ENCODE results near the gene HOTAIR. TPM values are rescaled to one million over a fixed set of nuclear protein-coding genes. Genes with fewer than 3 reads are reported as not detected.

Gene HOTAIR
- polyA plus RNA-seq, 2 of the 4 experiments (the other 2 are of a cell fraction) = 0.67 to 0.71 TPM

DNA sequence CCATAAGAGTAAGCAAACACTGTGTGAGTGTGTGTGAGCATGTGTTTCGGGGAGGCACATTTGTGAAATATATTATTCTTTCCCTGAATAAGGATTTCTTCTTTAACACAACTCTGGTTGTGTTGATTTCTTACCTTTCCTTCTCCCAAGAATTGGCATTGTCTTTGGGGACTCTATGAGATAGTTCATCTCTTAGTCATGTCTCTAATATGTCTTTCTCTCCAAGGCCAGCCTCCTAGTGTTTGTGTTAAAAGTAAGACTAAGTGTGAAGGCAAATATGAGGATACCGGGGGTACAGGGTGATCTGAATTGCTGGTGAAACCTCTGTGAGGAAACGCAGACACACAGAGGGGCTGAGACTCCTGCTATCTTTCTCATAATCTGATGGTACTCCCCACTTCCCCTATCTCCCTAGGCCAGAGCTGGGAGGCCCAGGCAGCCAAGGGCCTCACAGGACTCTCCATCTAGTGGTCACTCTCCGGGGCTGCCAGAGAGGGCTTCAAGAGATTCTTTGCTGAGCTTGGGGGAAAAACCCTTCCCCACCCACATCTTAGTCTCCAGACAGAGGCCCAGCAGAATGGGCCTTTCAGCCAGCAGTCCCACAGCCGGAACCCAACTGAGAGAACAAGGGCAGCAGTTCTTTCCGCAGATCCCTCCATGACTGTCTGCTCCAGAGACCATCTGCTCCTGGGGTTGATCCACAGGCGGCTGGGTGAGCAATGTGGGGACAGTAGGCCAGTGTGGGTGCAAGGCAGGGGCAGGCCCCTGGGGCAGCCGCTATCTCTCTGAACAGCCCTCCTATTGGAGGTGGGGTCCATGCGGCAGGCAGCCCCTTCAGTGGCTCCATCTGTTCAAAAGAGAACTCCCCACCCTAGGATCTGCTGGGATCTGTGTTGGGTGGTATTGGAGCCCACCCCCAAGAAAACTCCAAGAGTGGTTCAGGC is 25.8 kb downstream of the HOTAIR start:
- ChIA-PET POLR2A (no interaction called here), CTCF (interaction anchor here (0.6 to 1.1 kb wide), 4 partner anchors 10 to 205 kb away, joined by 3 read pairs; no protein-coding TSS in a partner anchor)
- Histone ChIP-seq H3K4me2 (no peak overlapping the region), H3K4me3 (no peak overlapping the region), H3K27ac (peak overlapping the region; percentile 3 to 38; a peak in 3 of 6 replicates), H3K4me1 (peaks cover 14% of the 10 kb centered on the region), H3K9me3 (no peaks in the 10 kb centered on the region)
- WGBS (ENCODE audit: missing lambda C conversion rate) = 69% methylated on average over 9 of the region's 9 CpGs
- TF ChIP-seq CEBPB (IDR thresholded peaks at IDR 0.05) (no peak), GATA3 (IDR thresholded peaks at IDR 0.05; ENCODE audit: borderline replicate concordance) (peak; percentile 50; the same call in 1 of the 2 replicates), RAD21 (conservative IDR thresholded peaks at IDR 0.05 in 1 of 2, IDR thresholded peaks at IDR 0.05 in 1 of 2) (peak in 1 of 2 experiments; percentile 34; a peak in 2 of 5 replicates), SMC3 (IDR thresholded peaks at IDR 0.05) (peak; percentile 15; the same call in 1 of the 3 replicates), MYC (IDR thresholded peaks at IDR 0.05; ENCODE audit: borderline replicate concordance, low read length) (no peak)
- TF ChIP-seq, protein P1, sequence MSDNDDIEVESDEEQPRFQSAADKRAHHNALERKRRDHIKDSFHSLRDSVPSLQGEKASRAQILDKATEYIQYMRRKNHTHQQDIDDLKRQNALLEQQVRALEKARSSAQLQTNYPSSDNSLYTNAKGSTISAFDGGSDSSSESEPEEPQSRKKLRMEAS (IDR thresholded peaks at IDR 0.05) = 0 out of 2 replicates have a peak, but pooled peaks have one; percentile 23
- FAIRE-seq (no peak), ATAC-seq (peak; percentile 57 to 82), DNase-seq (ENCODE audit: low read depth in 1 of 2, low spot score in 1 of 2) (peak in 1 of 2 experiments; percentile 61)

GRCh38 chr12:53947743-53948142 is 27.0 kb downstream of the HOTAIR start:
- Histone ChIP-seq H3K27ac (no peak overlapping the region), H3K4me2 (no peak overlapping the region), H3K4me1 (peaks cover 14% of the 10 kb centered on the region), H3K9me3 (no peaks in the 10 kb centered on the region), H3K4me3 (no peak overlapping the region)
- ATAC-seq (no peak), DNase-seq (ENCODE audit: low read depth in 1 of 2, low spot score in 1 of 2) (no peak), FAIRE-seq (no peak)
- TF ChIP-seq MAZ (IDR thresholded peaks at IDR 0.05; ENCODE audit: borderline replicate concordance, low read depth, low read length) = no peak
- no peak for TF ChIP-seq BCL3 (IDR thresholded peaks at IDR 0.05)
- TF ChIP-seq, protein P2, sequence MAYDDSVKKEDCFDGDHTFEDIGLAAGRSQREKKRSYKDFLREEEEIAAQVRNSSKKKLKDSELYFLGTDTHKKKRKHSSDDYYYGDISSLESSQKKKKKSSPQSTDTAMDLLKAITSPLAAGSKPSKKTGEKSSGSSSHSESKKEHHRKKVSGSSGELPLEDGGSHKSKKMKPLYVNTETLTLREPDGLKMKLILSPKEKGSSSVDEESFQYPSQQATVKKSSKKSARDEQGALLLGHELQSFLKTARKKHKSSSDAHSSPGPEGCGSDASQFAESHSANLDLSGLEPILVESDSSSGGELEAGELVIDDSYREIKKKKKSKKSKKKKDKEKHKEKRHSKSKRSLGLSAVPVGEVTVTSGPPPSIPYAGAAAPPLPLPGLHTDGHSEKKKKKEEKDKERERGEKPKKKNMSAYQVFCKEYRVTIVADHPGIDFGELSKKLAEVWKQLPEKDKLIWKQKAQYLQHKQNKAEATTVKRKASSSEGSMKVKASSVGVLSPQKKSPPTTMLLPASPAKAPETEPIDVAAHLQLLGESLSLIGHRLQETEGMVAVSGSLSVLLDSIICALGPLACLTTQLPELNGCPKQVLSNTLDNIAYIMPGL (CRISPR knock-in tag; IDR thresholded peaks at IDR 0.05; ENCODE audit: borderline replicate concordance) = no peak
- TF ChIP-seq JUNB (IDR thresholded peaks at IDR 0.05) = no peak
- TF ChIP-seq, protein P3, sequence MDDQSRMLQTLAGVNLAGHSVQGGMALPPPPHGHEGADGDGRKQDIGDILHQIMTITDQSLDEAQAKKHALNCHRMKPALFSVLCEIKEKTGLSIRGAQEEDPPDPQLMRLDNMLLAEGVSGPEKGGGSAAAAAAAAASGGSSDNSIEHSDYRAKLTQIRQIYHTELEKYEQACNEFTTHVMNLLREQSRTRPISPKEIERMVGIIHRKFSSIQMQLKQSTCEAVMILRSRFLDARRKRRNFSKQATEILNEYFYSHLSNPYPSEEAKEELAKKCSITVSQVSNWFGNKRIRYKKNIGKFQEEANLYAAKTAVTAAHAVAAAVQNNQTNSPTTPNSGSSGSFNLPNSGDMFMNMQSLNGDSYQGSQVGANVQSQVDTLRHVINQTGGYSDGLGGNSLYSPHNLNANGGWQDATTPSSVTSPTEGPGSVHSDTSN (IDR thresholded peaks at IDR 0.05) = no peak
- TF ChIP-seq RCOR1 (IDR thresholded peaks at IDR 0.05; ENCODE audit: low read depth, low read length) = no peak
- TF ChIP-seq REST (IDR thresholded peaks at IDR 0.05) = no peak
- TF ChIP-seq GATA3 (IDR thresholded peaks at IDR 0.05; ENCODE audit: borderline replicate concordance) = no peak
- no peak for TF ChIP-seq MYC (IDR thresholded peaks at IDR 0.05; ENCODE audit: borderline replicate concordance, low read length)
- TF ChIP-seq USF2 (IDR thresholded peaks at IDR 0.05) = no peak
- no peak for TF ChIP-seq EHF (CRISPR knock-in tag; IDR thresholded peaks at IDR 0.05)
- no peak for TF ChIP-seq POLR2A (IDR thresholded peaks at IDR 0.05; ENCODE audit: low read length)
- no peak for TF ChIP-seq TP53 (CRISPR knock-in tag; IDR thresholded peaks at IDR 0.05)
- no peak for TF ChIP-seq MAFK (IDR thresholded peaks at IDR 0.05; ENCODE audit: partially characterized antibody)
- ChIA-PET POLR2A (no interaction called here), CTCF (no interaction called here)

All from A549 (cell line).